Heart right ventricle (tissue), 16 donors: ENCODE measurements around the gene GPT2. TPM values are rescaled to one million over a fixed set of nuclear protein-coding genes. Genes with fewer than 3 reads are reported as not detected.

Experiments
- ATAC-seq, 8 donors: fragments of 200-7000 bp; cut with Tn5 transposase; one replicate each; pipeline ENCODE4 v1.9.1; 2020; ENCODE audit warnings: mild to moderate bottlenecking in 8 of 8, moderate library complexity in 8 of 8, moderate number of reproducible peaks in 1 of 8
- DNase-seq, 2 donors: peaks; one replicate each; pipeline ENCODE4 v3.0.0-alpha.2; 2020
- H3K27ac ChIP-seq, 10 donors: fragments of 200-600 bp; sonication (generic) in 2 of 10; one replicate each; pipeline versions ENCODE4 v1.5.0 to v1.8.0; 2020 to 2022; ENCODE audit warnings: mild to moderate bottlenecking in 3 of 10
- H3K27me3 ChIP-seq, 7 donors: fragments of 200-600 bp; one replicate each; pipeline ENCODE4 v1.8.0; 2021 to 2022; ENCODE audit warnings: mild to moderate bottlenecking in 2 of 7
- H3K36me3 ChIP-seq, 9 donors: fragments of 200-600 bp; sonication (generic) in 1 of 9; one replicate each; pipeline versions ENCODE4 v1.5.0 to v1.8.0; 2020 to 2022; ENCODE audit warnings: mild to moderate bottlenecking in 2 of 9
- H3K4me1 ChIP-seq, 9 donors: fragments of 200-600 bp; sonication (generic) in 1 of 9; one replicate each; pipeline versions ENCODE4 v1.5.0 to v1.8.0; 2020 to 2022; ENCODE audit warnings: mild to moderate bottlenecking in 4 of 9
- H3K4me3 ChIP-seq, 10 donors: fragments of 200-600 bp; sonication (generic) in 2 of 10; one replicate each; pipeline versions ENCODE4 v1.5.0 to v1.8.0; 2020 to 2022; ENCODE audit warnings: mild to moderate bottlenecking in 7 of 10, moderate library complexity in 2 of 10
- H3K9me3 ChIP-seq, 11 donors: fragments of 200-600 bp in 10 of 11; sonication (generic) in 2 of 11; one replicate each; pipeline versions ENCODE4 v1.5.0 to v1.8.0; 2013 to 2022; ENCODE audit warnings: mild to moderate bottlenecking in 2 of 11, control low read depth in 1 of 11, moderate library complexity in 1 of 11
- WGBS, 2 donors: extraction: QIAGEN DNeasy Blood & Tissue Kit; methylation state at CpG; one replicate each; pipeline ENCODE4 v1.1.7; 2013; ENCODE audit warnings: inconsistent platforms in 1 of 2; 5-methylcytosine and 5-hydroxymethylcytosine counted together
- intact Hi-C, 10 donors: fragments of 100-400 bp; cut with DNase I; formaldehyde crosslinking; loops; one replicate each; pipeline versions ENCODE4 v1.11.1 to v1.14.2; 2022
- polyA plus RNA-seq, 2 donors: library from polyadenylated mRNA; stranded (reverse); fragments of 200-250 nt; gene quantifications; one replicate each; pipeline ENCODE4 v1.2.3, GENCODE V29; 2013
- total RNA-seq, 10 donors: library from RNA; stranded (reverse); fragmentation: NEBNext Ultra II Directional in 3 of 10; extraction: Animal tissue kit (Norgen Biotek cat#: 25700) in 3 of 10; gene quantifications; one replicate each; pipeline versions ENCODE4 v1.2.1 to v1.2.4, GENCODE V29; 2021 to 2023
- TF ChIP-seq, protein P1 (sequence below), 9 donors: fragments of 200-600 bp; sonication (generic) in 2 of 9; IDR thresholded peaks; one replicate each; pipeline versions ENCODE4 v1.5.0 to v1.8.0; 2021 to 2022; ENCODE audit warnings: antibody characterized with exemption in 9 of 9, mild to moderate bottlenecking in 5 of 9, moderate library complexity in 1 of 9
- donor health status: Arrhythmogenic right ventricular cardiomyopathy.
- donor health status: ischemic (EF 13 %, LVEDD 7.1; RV severe dilation, severe dysfunction).
- donor health status: healthy with polysubstance abuse.
- donor health status: DM: no; HTN: yes; CAD: no.
- donor health status: DM: no; HTN: no; CAD: no.
- donor health status: ischemic (EF 25% LVEDD 6.9; RV normal size, moderate dysfunction).
- donor health status: ischemic (EF 25% LVEDD 5.7; RV mildly dilated, moderate dysfunction).
- donor health status: healthy.
- donor health status: DM: yes; HTN: yes; CAD: no.
- donor health status: Ischemic cardiomyopathy.
- donor health status: ischemic (EF 35%, LVEDD 5.7; RV mildly dilated, moderate dysfunction).
- donor health status: nonischemic (EF 11% LVEDD 7.7; RV severe dilation, severe dysfunction).
- donor health status: DM: yes; HTN: yes; CAD: no.
- donor health status: PGD.
- donor health status: ischemic (EF 29% LVEDD 5.4; RV normal size, mild dysfunction).
- donor health status: nonischemic (EF 23%, LVEDD 6.1; RV moderate dilation, normal function).

Gene GPT2
- total and polyA plus RNA-seq, 12 donors = 6.7 to 23.7 (median 17.3) TPM

DNA sequence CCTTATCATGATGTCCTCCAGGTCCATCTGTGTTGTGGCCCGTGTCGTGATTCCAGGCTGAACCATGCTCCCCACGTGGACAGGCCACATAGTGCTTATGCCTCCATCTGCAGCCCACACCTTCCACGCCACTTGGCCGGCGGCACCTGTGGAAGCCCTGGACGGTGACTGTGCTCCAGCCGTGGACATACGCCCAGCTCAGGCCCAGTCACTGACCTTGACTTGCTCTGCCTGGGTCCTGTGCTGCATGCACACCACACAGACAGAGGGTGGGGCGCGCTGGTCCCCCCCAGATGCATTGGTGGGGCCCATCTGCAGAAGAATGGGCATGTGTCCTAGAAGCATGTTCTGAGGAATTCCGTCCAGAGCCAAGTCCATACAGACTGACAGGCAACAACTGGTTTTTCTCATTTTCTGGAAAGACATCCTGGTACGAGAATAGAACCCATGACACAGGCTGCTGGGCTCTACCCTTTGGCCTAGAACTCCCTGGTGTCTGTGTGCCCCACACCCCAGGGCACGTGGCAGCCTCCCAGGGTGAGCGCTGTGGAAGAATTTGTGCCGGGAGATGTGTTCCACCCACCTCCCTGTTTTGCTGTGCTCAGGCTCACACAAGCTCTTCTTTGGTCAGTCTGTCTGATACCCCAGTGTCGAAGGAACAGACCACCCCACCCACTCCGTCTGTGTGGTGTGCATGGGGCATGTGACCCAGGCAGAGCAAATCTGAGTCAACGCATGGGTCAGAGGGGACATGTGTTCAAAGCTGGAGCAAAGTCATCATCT is 39.5 kb downstream of the GPT2 start:
- Histone ChIP-seq H3K27ac (peak overlapping the region in 3 of 10 donors; percentile 22 to 51 (median 44)), H3K9me3 (no peaks in the 10 kb centered on the region), H3K4me1 (peaks cover 0 to 18% (median 3%) of the 10 kb centered on the region in 9 donors), H3K27me3 (no peaks in the 10 kb centered on the region), H3K36me3 (peaks cover 0 to 38% (median 0%) of the 10 kb centered on the region in 9 donors), H3K4me3 (no peak overlapping the region)
- DNase-seq (no peak), ATAC-seq (peak; percentile 8 to 63 (median 50))
- TF ChIP-seq, protein P1, sequence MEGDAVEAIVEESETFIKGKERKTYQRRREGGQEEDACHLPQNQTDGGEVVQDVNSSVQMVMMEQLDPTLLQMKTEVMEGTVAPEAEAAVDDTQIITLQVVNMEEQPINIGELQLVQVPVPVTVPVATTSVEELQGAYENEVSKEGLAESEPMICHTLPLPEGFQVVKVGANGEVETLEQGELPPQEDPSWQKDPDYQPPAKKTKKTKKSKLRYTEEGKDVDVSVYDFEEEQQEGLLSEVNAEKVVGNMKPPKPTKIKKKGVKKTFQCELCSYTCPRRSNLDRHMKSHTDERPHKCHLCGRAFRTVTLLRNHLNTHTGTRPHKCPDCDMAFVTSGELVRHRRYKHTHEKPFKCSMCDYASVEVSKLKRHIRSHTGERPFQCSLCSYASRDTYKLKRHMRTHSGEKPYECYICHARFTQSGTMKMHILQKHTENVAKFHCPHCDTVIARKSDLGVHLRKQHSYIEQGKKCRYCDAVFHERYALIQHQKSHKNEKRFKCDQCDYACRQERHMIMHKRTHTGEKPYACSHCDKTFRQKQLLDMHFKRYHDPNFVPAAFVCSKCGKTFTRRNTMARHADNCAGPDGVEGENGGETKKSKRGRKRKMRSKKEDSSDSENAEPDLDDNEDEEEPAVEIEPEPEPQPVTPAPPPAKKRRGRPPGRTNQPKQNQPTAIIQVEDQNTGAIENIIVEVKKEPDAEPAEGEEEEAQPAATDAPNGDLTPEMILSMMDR (IDR thresholded peaks at IDR 0.05) = no peak
- WGBS, 2 donors = 78% methylated on average over 19 of the region's 19 CpGs
- intact Hi-C loops = no loop called here

DNA sequence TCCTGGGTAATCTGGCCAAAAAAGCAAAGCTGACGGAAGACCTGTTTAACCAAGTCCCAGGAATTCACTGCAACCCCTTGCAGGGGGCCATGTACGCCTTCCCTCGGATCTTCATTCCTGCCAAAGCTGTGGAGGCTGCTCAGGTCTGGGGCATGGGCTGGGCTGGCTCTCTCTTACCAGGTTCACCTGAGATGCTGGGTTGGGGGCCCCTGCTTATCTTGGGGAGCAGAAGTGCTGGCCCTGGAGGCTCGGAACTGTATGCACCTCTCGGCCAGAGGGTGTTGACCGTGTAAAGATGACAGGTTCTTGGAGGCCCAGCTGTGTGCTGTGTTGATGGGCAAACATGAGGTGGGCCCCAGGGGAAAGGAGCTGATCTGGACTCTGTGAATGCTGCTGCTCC is 40.2 kb downstream of the GPT2 start:
- Histone ChIP-seq H3K27me3 (no peaks in the 10 kb centered on the region), H3K4me3 (no peak overlapping the region), H3K36me3 (peaks cover 0 to 42% (median 0%) of the 10 kb centered on the region in 9 donors), H3K4me1 (peaks cover 0 to 18% (median 3%) of the 10 kb centered on the region in 9 donors), H3K27ac (peak overlapping the region in 1 of 10 donors; percentile 51), H3K9me3 (no peaks in the 10 kb centered on the region)
- ATAC-seq (no peak), DNase-seq (no peak)
- TF ChIP-seq, protein P1 (IDR thresholded peaks at IDR 0.05) = no peak
- WGBS, 2 donors = 86 to 94% methylated on average over 6 of the region's 6 CpGs
- intact Hi-C loops = no loop called here

GRCh38 chr16:46926470-46927225 is 42.5 kb downstream of the GPT2 start:
- H3K36me3 ChIP-seq = peaks cover 0 to 42% (median 0%) of the 10 kb centered on the region in 9 donors
- ATAC-seq (no peak), DNase-seq (no peak)
- no peaks in the 10 kb centered on the region for H3K27me3 ChIP-seq
- peak overlapping the region in 2 of 10 donors; percentile 12 to 42 for H3K27ac ChIP-seq
- WGBS, 2 donors = 92 to 96% methylated on average over 13 of the region's 13 CpGs
- TF ChIP-seq, protein P1 (IDR thresholded peaks at IDR 0.05) = no peak
- intact Hi-C loops = loop anchor here in 3 of 10 donors (5.0 kb wide), 2 partner anchors 69 to 74 kb away; no protein-coding TSS in a partner anchor
- peaks cover 0 to 18% (median 5%) of the 10 kb centered on the region in 9 donors for H3K4me1 ChIP-seq
- H3K9me3 ChIP-seq = no peaks in the 10 kb centered on the region
- H3K4me3 ChIP-seq = no peak overlapping the region

- ATAC-seq (peak in 7 of 8 donors; percentile 48 to 90 (median 67)), DNase-seq (peak in 1 of 2 donors; percentile 47)
These were observed 43.1 kb downstream of the GPT2 start for GRCh38 chr16:46927273-46927672.

More at GRCh38 chr16:46927273-46927672, 43.1 kb downstream of the GPT2 start:
- Histone ChIP-seq H3K9me3 (no peaks in the 10 kb centered on the region), H3K4me3 (no peak overlapping the region), H3K4me1 (peaks cover 0 to 18% (median 5%) of the 10 kb centered on the region in 9 donors), H3K27ac (peak overlapping the region in 2 of 10 donors; percentile 12 to 42), H3K36me3 (peaks cover 0 to 35% (median 0%) of the 10 kb centered on the region in 9 donors), H3K27me3 (no peaks in the 10 kb centered on the region)
- 77 to 78% methylated on average over 8 of the region's 8 CpGs for WGBS, 2 donors
- TF ChIP-seq, protein P1 (IDR thresholded peaks at IDR 0.05) = no peak
- intact Hi-C loops = loop anchor here in 3 of 10 donors (5.0 kb wide), 2 partner anchors 70 to 75 kb away; no protein-coding TSS in a partner anchor
